Ovary (tissue), 9 donors: Measurements from ENCODE around the gene VCAN. TPM values are rescaled to one million over a fixed set of nuclear protein-coding genes. Genes with fewer than 3 reads are reported as not detected.

ENCODE experiments used
- DNase-seq, 5 donors: peaks; one replicate each; pipeline ENCODE4 v3.0.0-alpha.2; 2019 to 2020
- H3K27ac ChIP-seq, 2 donors: fragments of 200-600 bp; one replicate each; pipeline versions ENCODE4 v1.5.1 to v1.8.0; 2019 to 2022
- H3K27me3 ChIP-seq: fragments of 200-600 bp; one replicate; pipeline ENCODE4 v1.8.0; 2022
- H3K36me3 ChIP-seq: fragments of 200-600 bp; sonication (generic); one replicate; pipeline ENCODE4 v1.5.1; 2019
- H3K4me1 ChIP-seq: one replicate; pipeline ENCODE4 v1.8.1; 2013; ENCODE audit warnings: mild to moderate bottlenecking, moderate library complexity; ENCODE audit not compliant: insufficient read depth
- H3K4me3 ChIP-seq: fragments of 200-600 bp; sonication (generic); one replicate; pipeline ENCODE4 v1.5.1; 2017
- H3K9me3 ChIP-seq, 2 donors: fragments of 200-600 bp in 1 of 2; sonication (generic) in 1 of 2; one replicate each; pipeline versions ENCODE4 v1.5.1 to v1.8.1; 2013 to 2019; ENCODE audit warnings: mild to moderate bottlenecking in 1 of 2, moderate library complexity in 1 of 2
- EP300 ChIP-seq: sonication (generic); formaldehyde crosslinking; IDR thresholded peaks from one replicate; pipeline ENCODE4 v1.6.1; 2017; ENCODE audit warnings: antibody characterized with exemption
- POLR2A ChIP-seq: fragments of 450-650 bp; IDR thresholded peaks from one replicate; pipeline ENCODE4 v1.6.1; 2017; ENCODE audit warnings: antibody characterized with exemption, mild to moderate bottlenecking, moderate library complexity
- WGBS, 3 donors: extraction: QIAGEN DNeasy Blood & Tissue Kit in 1 of 3; methylation state at CpG; one replicate each; pipeline versions ENCODE4 v1.1.5 to v1.1.7; 2013 to 2017; 5-methylcytosine and 5-hydroxymethylcytosine counted together
- intact Hi-C, 4 donors: fragments of 100-400 bp; cut with DNase I; formaldehyde crosslinking; loops; one replicate each; pipeline versions ENCODE4 v1.11.0 to v1.15.1; 2022 to 2023
- polyA plus RNA-seq, 2 donors: library from polyadenylated mRNA; stranded (reverse); fragments of 200-250 nt in 1 of 2; fragments of 350-450 nt in 1 of 2; fragmentation: Illumina TruSeq in 1 of 2; extraction: RNeasy Lipid Tissue Mini Kit (QIAGEN cat#74804) in 1 of 2; gene quantifications; one replicate each; pipeline ENCODE4 v1.2.3, GENCODE V29; 2013 to 2014
- total RNA-seq, 7 donors: library from RNA; depleted of rRNA in 2 of 7; stranded (reverse); fragments of >200 nt in 2 of 7; fragmentation: NEBNext Ultra II Directional in 3 of 7; extraction: Animal tissue kit (Norgen Biotek cat#: 25700) in 3 of 7; gene quantifications; one replicate each; pipeline versions ENCODE4 v1.1.0 to v1.2.4, GENCODE V29; 2016 to 2023
- TF ChIP-seq, protein P1 (sequence below), 3 donors: fragments of 450-650 bp in 2 of 3; fragments of 200-600 bp in 1 of 3; IDR thresholded peaks; one replicate each; pipeline versions ENCODE4 v1.5.1 to v1.8.0; 2016 to 2022; ENCODE audit warnings: antibody characterized with exemption in 3 of 3, mild to moderate bottlenecking in 1 of 3
- donor health status: DM: no; HTN: no; CAD: no; lungs with moderate emphysema.
- donor health status: DM: no; HTN: no; CAD: no.
- donor health status: Bipolar disorder and iron deficiency.
- donor health status: DM: yes; HTN: yes; CAD: no.
- donor health status: DM: no; HTN: no; CAD: no.
- donor health status: DM: yes; HTN: yes; CAD: no.

VCAN gene
- total and polyA plus RNA-seq, 9 donors = 2.2 to 21.3 (median 7.3) TPM

DNA sequence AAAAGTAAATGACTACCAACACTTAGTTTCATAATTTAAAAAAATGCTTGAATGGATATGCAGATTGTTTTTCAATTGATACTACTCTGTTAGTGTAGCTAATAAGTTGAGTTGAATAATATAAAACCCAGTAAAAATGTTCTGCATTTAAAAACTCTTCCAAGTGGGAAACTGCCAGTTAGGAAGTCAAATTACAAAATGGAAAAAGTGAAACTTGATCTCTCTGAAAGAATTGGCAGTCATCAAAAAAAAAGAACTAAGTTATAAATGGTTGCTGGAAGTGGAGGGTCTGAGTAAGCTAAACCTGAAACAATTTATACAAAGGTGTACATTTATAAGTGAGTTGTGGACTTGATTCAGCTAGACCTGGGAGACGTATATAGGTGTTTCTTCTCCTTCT lies 52.4 kb downstream of the VCAN start:
- Histone ChIP-seq H3K27me3 (no peaks in the 10 kb centered on the region), H3K4me1 (no peaks in the 10 kb centered on the region), H3K27ac (no peak overlapping the region), H3K9me3 (no peaks in the 10 kb centered on the region), H3K36me3 (no peaks in the 10 kb centered on the region), H3K4me3 (no peak overlapping the region)
- no peak for DNase-seq
- WGBS, 3 donors = 92 to 98% (median 93%) methylated on average over 1 of the region's 1 CpG
- TF ChIP-seq POLR2A = no peak
- TF ChIP-seq, protein P1, sequence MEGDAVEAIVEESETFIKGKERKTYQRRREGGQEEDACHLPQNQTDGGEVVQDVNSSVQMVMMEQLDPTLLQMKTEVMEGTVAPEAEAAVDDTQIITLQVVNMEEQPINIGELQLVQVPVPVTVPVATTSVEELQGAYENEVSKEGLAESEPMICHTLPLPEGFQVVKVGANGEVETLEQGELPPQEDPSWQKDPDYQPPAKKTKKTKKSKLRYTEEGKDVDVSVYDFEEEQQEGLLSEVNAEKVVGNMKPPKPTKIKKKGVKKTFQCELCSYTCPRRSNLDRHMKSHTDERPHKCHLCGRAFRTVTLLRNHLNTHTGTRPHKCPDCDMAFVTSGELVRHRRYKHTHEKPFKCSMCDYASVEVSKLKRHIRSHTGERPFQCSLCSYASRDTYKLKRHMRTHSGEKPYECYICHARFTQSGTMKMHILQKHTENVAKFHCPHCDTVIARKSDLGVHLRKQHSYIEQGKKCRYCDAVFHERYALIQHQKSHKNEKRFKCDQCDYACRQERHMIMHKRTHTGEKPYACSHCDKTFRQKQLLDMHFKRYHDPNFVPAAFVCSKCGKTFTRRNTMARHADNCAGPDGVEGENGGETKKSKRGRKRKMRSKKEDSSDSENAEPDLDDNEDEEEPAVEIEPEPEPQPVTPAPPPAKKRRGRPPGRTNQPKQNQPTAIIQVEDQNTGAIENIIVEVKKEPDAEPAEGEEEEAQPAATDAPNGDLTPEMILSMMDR (IDR thresholded peaks at IDR 0.05) = no peak
- TF ChIP-seq EP300 = no peak
- intact Hi-C loops = no loop called here

DNA sequence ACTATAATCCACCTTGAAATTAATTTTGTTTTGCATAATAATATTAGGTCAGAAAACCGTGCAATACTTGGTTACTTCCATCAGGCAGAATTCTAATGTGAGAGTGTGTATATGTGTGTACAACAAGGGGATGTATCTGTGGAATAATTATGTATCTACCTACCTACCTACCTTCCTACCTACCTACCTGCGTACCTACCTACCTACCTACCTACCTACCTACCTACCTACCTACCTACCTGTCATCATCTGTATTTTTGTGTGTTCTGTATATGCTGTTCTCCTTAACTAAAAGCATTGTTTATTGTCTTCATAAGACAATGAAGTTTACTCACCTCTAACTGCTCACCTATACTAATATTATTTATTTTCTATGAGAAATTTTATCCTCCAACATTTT lies 52.8 kb downstream of the VCAN start:
- Histone ChIP-seq H3K36me3 (no peaks in the 10 kb centered on the region), H3K4me1 (no peaks in the 10 kb centered on the region), H3K27ac (no peak overlapping the region), H3K27me3 (no peaks in the 10 kb centered on the region), H3K9me3 (no peaks in the 10 kb centered on the region), H3K4me3 (no peak overlapping the region)
- intact Hi-C loops = no loop called here
- 93 to 97% (median 97%) methylated on average over 2 of the region's 2 CpGs for WGBS, 3 donors
- TF ChIP-seq EP300 = no peak
- no peak for TF ChIP-seq POLR2A
- TF ChIP-seq, protein P1 (IDR thresholded peaks at IDR 0.05) = no peak
- DNase-seq = no peak

DNA sequence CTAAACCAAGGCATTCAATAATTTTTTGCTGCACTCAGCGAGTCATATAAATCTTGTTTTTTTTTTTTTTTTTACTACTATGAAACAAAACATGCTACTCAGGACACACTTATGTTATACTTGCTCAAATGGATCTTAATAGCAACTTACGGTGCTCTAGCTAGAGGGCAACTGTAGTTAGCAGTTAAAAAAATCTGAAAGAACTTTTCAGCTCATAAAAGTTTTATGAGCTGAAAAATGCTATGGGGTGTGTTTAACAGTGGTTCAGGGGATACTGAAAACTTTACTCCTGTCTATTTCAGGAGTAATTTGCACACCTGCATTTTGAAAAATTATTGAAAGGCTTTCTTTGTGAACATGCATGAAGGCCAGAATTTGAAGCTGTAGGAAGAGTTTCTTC lies 53.4 kb downstream of the VCAN start:
- no peaks in the 10 kb centered on the region for H3K9me3 ChIP-seq
- 92 to 98% (median 95%) methylated on average over 2 of the region's 2 CpGs for WGBS, 3 donors
- H3K27ac ChIP-seq = no peak overlapping the region
- H3K27me3 ChIP-seq = no peaks in the 10 kb centered on the region
- H3K4me1 ChIP-seq = no peaks in the 10 kb centered on the region
- H3K36me3 ChIP-seq = no peaks in the 10 kb centered on the region
- TF ChIP-seq EP300 (no peak), POLR2A (no peak)
- TF ChIP-seq, protein P1 (IDR thresholded peaks at IDR 0.05) = no peak
- no peak for DNase-seq
- no peak overlapping the region for H3K4me3 ChIP-seq
- intact Hi-C loops = no loop called here

DNA sequence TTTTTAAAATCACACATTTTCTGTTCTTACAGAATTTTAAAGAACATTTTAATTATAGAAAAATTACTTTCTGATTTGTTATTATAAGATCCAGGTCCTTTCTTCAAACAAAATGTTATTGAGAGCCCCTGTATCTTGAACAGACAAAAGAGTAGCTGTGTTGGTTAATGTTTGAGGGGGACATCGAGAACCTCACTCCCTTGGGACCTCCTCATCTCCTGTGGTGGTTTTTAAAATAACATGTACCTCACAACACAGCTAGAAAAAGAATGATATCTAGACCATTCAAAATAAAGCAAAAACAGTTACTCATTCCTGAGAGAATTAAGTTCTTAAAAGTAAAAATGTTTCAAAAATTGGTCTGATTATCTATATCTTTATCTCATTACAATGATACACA lies 54.7 kb downstream of the VCAN start:
- 86 to 94% (median 93%) methylated on average over 1 of the region's 1 CpG for WGBS, 3 donors
- no peak overlapping the region for H3K4me3 ChIP-seq
- no peak for DNase-seq
- no peaks in the 10 kb centered on the region for H3K4me1 ChIP-seq
- H3K36me3 ChIP-seq = no peaks in the 10 kb centered on the region
- TF ChIP-seq EP300 = no peak
- no peak for TF ChIP-seq POLR2A
- TF ChIP-seq, protein P1 (IDR thresholded peaks at IDR 0.05) = no peak
- intact Hi-C loops = no loop called here
- no peak overlapping the region for H3K27ac ChIP-seq
- H3K9me3 ChIP-seq = no peaks in the 10 kb centered on the region
- H3K27me3 ChIP-seq = no peaks in the 10 kb centered on the region

DNA sequence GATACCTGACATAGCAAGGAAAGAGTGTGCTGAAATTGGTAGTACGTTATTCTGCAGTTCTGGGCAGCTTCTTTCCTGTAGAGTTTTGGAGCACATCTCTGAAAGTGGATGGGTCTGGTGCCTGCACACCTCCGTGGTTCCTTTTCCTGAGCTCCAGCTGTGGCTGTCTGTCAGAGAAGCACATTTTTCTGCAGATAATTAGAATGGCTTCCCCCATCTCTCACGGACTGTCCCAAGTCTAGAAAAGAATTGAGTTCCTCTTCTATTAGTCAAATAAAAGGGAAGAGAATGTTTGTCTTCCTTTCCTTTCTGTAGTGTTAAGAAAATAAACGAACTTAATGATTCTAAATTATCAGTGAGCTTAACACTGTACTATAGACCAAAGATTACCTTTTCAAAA lies 55.7 kb downstream of the VCAN start:
- no peak for TF ChIP-seq POLR2A
- TF ChIP-seq, protein P1 (IDR thresholded peaks at IDR 0.05) = no peak
- no peak for TF ChIP-seq EP300
- intact Hi-C loops = no loop called here
- no peaks in the 10 kb centered on the region for H3K9me3 ChIP-seq
- no peaks in the 10 kb centered on the region for H3K36me3 ChIP-seq
- no peaks in the 10 kb centered on the region for H3K27me3 ChIP-seq
- no peak for DNase-seq
- H3K4me1 ChIP-seq = no peaks in the 10 kb centered on the region
- H3K27ac ChIP-seq = no peak overlapping the region
- H3K4me3 ChIP-seq = no peak overlapping the region
- 72 to 82% (median 76%) methylated on average over 4 of the region's 4 CpGs for WGBS, 3 donors
